Endothelial cell (in vitro differentiated cells): ENCODE data around the gene TOPBP1. TPM values are rescaled to one million over a fixed set of nuclear protein-coding genes. Genes with fewer than 3 reads are reported as not detected.

Experiments
- DNase-seq: peaks from one replicate; pipeline ENCODE4 v3.0.0; 2021; ENCODE audit warnings: low spot score
- H3K27ac Mint-ChIP-seq: one replicate; pipeline ENCODE4 v1.8.0; 2021; ENCODE audit warnings: mixed read lengths, inconsistent platforms; ENCODE audit not compliant: unreplicated experiment
- H3K27me3 Mint-ChIP-seq: one replicate; pipeline ENCODE4 v1.8.0; 2021; ENCODE audit warnings: mild to moderate bottlenecking, moderate library complexity, mixed read lengths, inconsistent platforms; ENCODE audit not compliant: unreplicated experiment
- H3K36me3 Mint-ChIP-seq: one replicate; pipeline ENCODE4 v1.8.0; 2021; ENCODE audit warnings: mild to moderate bottlenecking, low read depth, mixed read lengths, inconsistent platforms; ENCODE audit not compliant: unreplicated experiment
- H3K4me1 Mint-ChIP-seq: one replicate; pipeline ENCODE4 v1.8.0; 2021; ENCODE audit warnings: mild to moderate bottlenecking, mixed read lengths, inconsistent platforms; ENCODE audit not compliant: unreplicated experiment
- H3K4me3 Mint-ChIP-seq: one replicate; pipeline ENCODE4 v1.8.0; 2021; ENCODE audit warnings: mild to moderate bottlenecking, mixed read lengths, inconsistent platforms; ENCODE audit not compliant: unreplicated experiment
- H3K9me3 Mint-ChIP-seq: one replicate; pipeline ENCODE4 v1.8.0; 2021; ENCODE audit warnings: mixed read lengths, inconsistent platforms; ENCODE audit not compliant: unreplicated experiment
- total RNA-seq: library from RNA; stranded (reverse); fragmentation: NEBNext Ultra II Directional; extraction: Animal tissue kit (Norgen Biotek cat#: 25700); gene quantifications from one replicate; pipeline ENCODE4 v1.2.1, GENCODE V29; 2021; ENCODE audit not compliant: unreplicated experiment
- TF ChIP-seq, protein P1 (sequence below): fragments of 200-600 bp; sonication (generic); IDR thresholded peaks from one replicate; pipeline ENCODE4 v1.5.0; 2021; ENCODE audit warnings: antibody characterized with exemption; ENCODE audit not compliant: unreplicated experiment

The TOPBP1 gene
- total RNA-seq, 1 donor from 2014 or later: 43.2 TPM

DNA sequence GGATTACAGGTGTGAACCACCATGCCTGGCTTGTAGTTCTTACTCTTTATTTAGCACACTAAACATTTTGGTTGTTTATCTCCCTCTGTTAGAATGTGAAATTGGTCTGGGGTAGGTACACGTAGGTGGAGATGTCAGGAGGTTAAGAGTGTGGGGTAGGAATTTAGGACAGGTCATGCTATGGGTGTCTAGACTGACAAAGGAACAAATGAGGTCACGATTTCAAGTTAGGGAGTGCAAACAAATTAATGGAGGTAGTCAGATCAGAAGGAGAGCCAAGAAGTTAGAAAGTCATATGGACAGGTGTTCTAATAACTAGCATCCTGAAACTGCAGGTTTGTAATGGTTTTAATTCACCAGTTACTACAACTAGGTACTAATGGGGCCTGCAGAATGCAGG lies 68.5 kb downstream of the TOPBP1 start:
- H3K4me3 Mint-ChIP-seq: no peak overlapping the region
- no peaks in the 10 kb centered on the region for H3K27me3 Mint-ChIP-seq
- no peak for DNase-seq
- TF ChIP-seq, protein P1, sequence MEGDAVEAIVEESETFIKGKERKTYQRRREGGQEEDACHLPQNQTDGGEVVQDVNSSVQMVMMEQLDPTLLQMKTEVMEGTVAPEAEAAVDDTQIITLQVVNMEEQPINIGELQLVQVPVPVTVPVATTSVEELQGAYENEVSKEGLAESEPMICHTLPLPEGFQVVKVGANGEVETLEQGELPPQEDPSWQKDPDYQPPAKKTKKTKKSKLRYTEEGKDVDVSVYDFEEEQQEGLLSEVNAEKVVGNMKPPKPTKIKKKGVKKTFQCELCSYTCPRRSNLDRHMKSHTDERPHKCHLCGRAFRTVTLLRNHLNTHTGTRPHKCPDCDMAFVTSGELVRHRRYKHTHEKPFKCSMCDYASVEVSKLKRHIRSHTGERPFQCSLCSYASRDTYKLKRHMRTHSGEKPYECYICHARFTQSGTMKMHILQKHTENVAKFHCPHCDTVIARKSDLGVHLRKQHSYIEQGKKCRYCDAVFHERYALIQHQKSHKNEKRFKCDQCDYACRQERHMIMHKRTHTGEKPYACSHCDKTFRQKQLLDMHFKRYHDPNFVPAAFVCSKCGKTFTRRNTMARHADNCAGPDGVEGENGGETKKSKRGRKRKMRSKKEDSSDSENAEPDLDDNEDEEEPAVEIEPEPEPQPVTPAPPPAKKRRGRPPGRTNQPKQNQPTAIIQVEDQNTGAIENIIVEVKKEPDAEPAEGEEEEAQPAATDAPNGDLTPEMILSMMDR: no peak
- H3K27ac Mint-ChIP-seq: no peak overlapping the region
- no peaks in the 10 kb centered on the region for H3K4me1 Mint-ChIP-seq
- H3K36me3 Mint-ChIP-seq: peaks cover 15% of the 10 kb centered on the region
- H3K9me3 Mint-ChIP-seq: no peaks in the 10 kb centered on the region

DNA sequence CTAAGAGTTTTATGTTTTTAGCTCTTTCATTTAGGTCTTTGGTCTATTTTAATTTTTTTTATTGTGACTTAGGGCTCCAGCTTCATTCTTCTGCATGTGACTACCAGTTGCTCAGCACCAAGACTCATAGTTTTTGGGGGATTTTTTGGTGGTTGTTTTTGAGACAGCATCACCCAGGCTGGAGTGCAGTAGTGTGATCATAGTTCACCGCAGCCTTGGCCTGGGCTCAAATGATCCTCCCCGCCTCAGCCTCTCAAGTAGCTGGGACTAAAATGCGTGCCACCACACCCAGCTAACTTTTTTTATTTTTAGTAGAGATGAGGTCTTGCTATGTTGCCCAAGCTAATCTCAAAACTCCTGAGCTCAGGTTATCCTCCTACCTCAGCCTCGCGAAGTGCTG lies 68.9 kb downstream of the TOPBP1 start:
- DNase-seq: no peak
- Mint-ChIP-seq H3K36me3 (peaks cover 11% of the 10 kb centered on the region), H3K27me3 (no peaks in the 10 kb centered on the region), H3K4me1 (no peaks in the 10 kb centered on the region), H3K4me3 (no peak overlapping the region), H3K27ac (no peak overlapping the region), H3K9me3 (no peaks in the 10 kb centered on the region)
- TF ChIP-seq, protein P1: no peak

GRCh38 chr3:133591271-133591742 lies 70.4 kb downstream of the TOPBP1 start:
- no peak overlapping the region for H3K4me3 Mint-ChIP-seq
- no peaks in the 10 kb centered on the region for H3K4me1 Mint-ChIP-seq
- H3K9me3 Mint-ChIP-seq: no peaks in the 10 kb centered on the region
- peaks cover 19% of the 10 kb centered on the region for H3K36me3 Mint-ChIP-seq
- H3K27me3 Mint-ChIP-seq: no peaks in the 10 kb centered on the region
- TF ChIP-seq, protein P1: no peak
- DNase-seq: no peak
- no peak overlapping the region for H3K27ac Mint-ChIP-seq

- H3K4me3 Mint-ChIP-seq: no peak overlapping the region
- no peaks in the 10 kb centered on the region for H3K27me3 Mint-ChIP-seq
- no peaks in the 10 kb centered on the region for H3K4me1 Mint-ChIP-seq
- peaks cover 23% of the 10 kb centered on the region for H3K36me3 Mint-ChIP-seq
- DNase-seq: no peak
- TF ChIP-seq, protein P1: no peak
- H3K9me3 Mint-ChIP-seq: no peaks in the 10 kb centered on the region
- peak overlapping the region; percentile 54 for H3K27ac Mint-ChIP-seq
These were observed 72.2 kb downstream of the TOPBP1 start for GRCh38 chr3:133589503-133589902.

GRCh38 chr3:133588784-133589465 lies 72.8 kb downstream of the TOPBP1 start:
- TF ChIP-seq, protein P1: no peak
- Mint-ChIP-seq H3K36me3 (peaks cover 23% of the 10 kb centered on the region), H3K27me3 (no peaks in the 10 kb centered on the region), H3K4me1 (no peaks in the 10 kb centered on the region), H3K9me3 (no peaks in the 10 kb centered on the region), H3K4me3 (no peak overlapping the region), H3K27ac (no peak overlapping the region)
- DNase-seq: no peak
